ENCODE measurements around the gene SIGLEC1. TPM values are rescaled to one million over a fixed set of nuclear protein-coding genes. Genes with fewer than 3 reads are reported as not detected.

SIGLEC1 gene
- total RNA-seq = under 1 TPM; 0.05 TPM

GRCh38 chr20:3712279-3712873, at the start of gene SIGLEC1:
Gene SIGLEC1 (minus strand): TSS chr20:3712600. CDS start chr20:3707128, 5,472 bp downstream.
- Mint-ChIP-seq H3K9me3 (no peaks in the 10 kb centered on the region), H3K27me3 (ENCODE audit: low read depth) (peaks cover 9% of the 10 kb centered on the region)
- ATAC-seq = no peak

GRCh38 chr20:3760655-3761348, 48.4 kb upstream of the SIGLEC1 start:
- H3K4me3 Mint-ChIP-seq = no peak overlapping the region
- DNase-seq = no peak
- no peaks in the 10 kb centered on the region for H3K9me3 Mint-ChIP-seq
- H3K4me1 Mint-ChIP-seq (ENCODE audit: low read depth) = peaks cover under 1% of the 10 kb centered on the region
- peaks cover 11% of the 10 kb centered on the region for H3K36me3 Mint-ChIP-seq (ENCODE audit: insufficient read depth)
- H3K27me3 Mint-ChIP-seq (ENCODE audit: low read depth) = no peaks in the 10 kb centered on the region
- no peak for ATAC-seq

More at GRCh38 chr20:3712279-3712873, at the start of gene SIGLEC1:
- no peak within 1 kb of the TSS for H3K4me3 Mint-ChIP-seq
- H3K4me1 Mint-ChIP-seq (ENCODE audit: low read depth) = no peaks in the 10 kb centered on the region
- no peak for DNase-seq
- H3K36me3 Mint-ChIP-seq (ENCODE audit: insufficient read depth) = no peaks in the 10 kb centered on the region

- Mint-ChIP-seq H3K36me3 (ENCODE audit: insufficient read depth) (peaks cover 11% of the 10 kb centered on the region), H3K4me1 (ENCODE audit: low read depth) (no peaks in the 10 kb centered on the region), H3K27me3 (ENCODE audit: low read depth) (no peaks in the 10 kb centered on the region), H3K4me3 (no peak overlapping the region), H3K9me3 (no peaks in the 10 kb centered on the region)
- no peak for DNase-seq
- no peak for ATAC-seq
These were observed 47.5 kb upstream of the SIGLEC1 start for GRCh38 chr20:3759884-3760283.

GRCh38 chr20:3759316-3759823, 47.0 kb upstream of the SIGLEC1 start:
- ATAC-seq = no peak
- H3K9me3 Mint-ChIP-seq = no peaks in the 10 kb centered on the region
- no peaks in the 10 kb centered on the region for H3K4me1 Mint-ChIP-seq (ENCODE audit: low read depth)
- H3K4me3 Mint-ChIP-seq = no peak overlapping the region
- peaks cover 11% of the 10 kb centered on the region for H3K36me3 Mint-ChIP-seq (ENCODE audit: insufficient read depth)
- no peak for DNase-seq
- no peaks in the 10 kb centered on the region for H3K27me3 Mint-ChIP-seq (ENCODE audit: low read depth)

GRCh38 chr20:3758566-3758965, 46.2 kb upstream of the SIGLEC1 start:
- no peaks in the 10 kb centered on the region for H3K4me1 Mint-ChIP-seq (ENCODE audit: low read depth)
- ATAC-seq (no peak), DNase-seq (no peak)
- H3K27me3 Mint-ChIP-seq (ENCODE audit: low read depth) = no peaks in the 10 kb centered on the region
- peaks cover 11% of the 10 kb centered on the region for H3K36me3 Mint-ChIP-seq (ENCODE audit: insufficient read depth)
- H3K9me3 Mint-ChIP-seq = no peaks in the 10 kb centered on the region
- H3K4me3 Mint-ChIP-seq = no peak overlapping the region

- ATAC-seq = no peak
- H3K4me1 Mint-ChIP-seq (ENCODE audit: low read depth) = peaks cover 6% of the 10 kb centered on the region
- H3K36me3 Mint-ChIP-seq (ENCODE audit: insufficient read depth) = peaks cover 11% of the 10 kb centered on the region
- no peak for DNase-seq
- H3K9me3 Mint-ChIP-seq = no peaks in the 10 kb centered on the region
- H3K27me3 Mint-ChIP-seq (ENCODE audit: low read depth) = no peaks in the 10 kb centered on the region
- no peak overlapping the region for H3K4me3 Mint-ChIP-seq
These were observed 44.9 kb upstream of the SIGLEC1 start for GRCh38 chr20:3757268-3757667.

GRCh38 chr20:3755814-3756480, 43.5 kb upstream of the SIGLEC1 start:
- ATAC-seq (no peak), DNase-seq (no peak)
- Mint-ChIP-seq H3K36me3 (ENCODE audit: insufficient read depth) (peaks cover 7% of the 10 kb centered on the region), H3K4me3 (no peak overlapping the region), H3K27me3 (ENCODE audit: low read depth) (no peaks in the 10 kb centered on the region), H3K4me1 (ENCODE audit: low read depth) (peaks cover 10% of the 10 kb centered on the region), H3K9me3 (no peaks in the 10 kb centered on the region)

GRCh38 chr20:3755269-3755668, 42.9 kb upstream of the SIGLEC1 start:
- H3K36me3 Mint-ChIP-seq (ENCODE audit: insufficient read depth) = peaks cover 7% of the 10 kb centered on the region
- no peaks in the 10 kb centered on the region for H3K27me3 Mint-ChIP-seq (ENCODE audit: low read depth)
- no peak for DNase-seq
- H3K4me1 Mint-ChIP-seq (ENCODE audit: low read depth) = peaks cover 11% of the 10 kb centered on the region
- no peaks in the 10 kb centered on the region for H3K9me3 Mint-ChIP-seq
- H3K4me3 Mint-ChIP-seq = no peak overlapping the region
- no peak for ATAC-seq

- Mint-ChIP-seq H3K27me3 (ENCODE audit: low read depth) (no peaks in the 10 kb centered on the region), H3K4me1 (ENCODE audit: low read depth) (peaks cover 11% of the 10 kb centered on the region), H3K36me3 (ENCODE audit: insufficient read depth) (peaks cover 7% of the 10 kb centered on the region), H3K4me3 (peak overlapping the region; percentile 24), H3K9me3 (no peaks in the 10 kb centered on the region)
- DNase-seq (no peak), ATAC-seq (no peak)
These were observed 41.9 kb upstream of the SIGLEC1 start for GRCh38 chr20:3754276-3754630.

- peaks cover 7% of the 10 kb centered on the region for H3K36me3 Mint-ChIP-seq (ENCODE audit: insufficient read depth)
- H3K9me3 Mint-ChIP-seq = no peaks in the 10 kb centered on the region
- no peaks in the 10 kb centered on the region for H3K27me3 Mint-ChIP-seq (ENCODE audit: low read depth)
- DNase-seq (no peak), ATAC-seq (no peak)
- no peak overlapping the region for H3K4me3 Mint-ChIP-seq
- H3K4me1 Mint-ChIP-seq (ENCODE audit: low read depth) = peaks cover 11% of the 10 kb centered on the region
These were observed 41.3 kb upstream of the SIGLEC1 start for GRCh38 chr20:3753501-3754275.

GRCh38 chr20:3753098-3753497, 40.7 kb upstream of the SIGLEC1 start:
- DNase-seq = peak; percentile 50
- H3K9me3 Mint-ChIP-seq = no peaks in the 10 kb centered on the region
- H3K27me3 Mint-ChIP-seq (ENCODE audit: low read depth) = no peaks in the 10 kb centered on the region
- peaks cover 11% of the 10 kb centered on the region for H3K4me1 Mint-ChIP-seq (ENCODE audit: low read depth)
- peaks cover 3% of the 10 kb centered on the region for H3K36me3 Mint-ChIP-seq (ENCODE audit: insufficient read depth)
- H3K4me3 Mint-ChIP-seq = no peak overlapping the region
- peak; percentile 47 to 55 for ATAC-seq

GRCh38 chr20:3752386-3752759, 40.0 kb upstream of the SIGLEC1 start:
- Mint-ChIP-seq H3K9me3 (no peaks in the 10 kb centered on the region), H3K36me3 (ENCODE audit: insufficient read depth) (peaks cover 1% of the 10 kb centered on the region), H3K4me1 (ENCODE audit: low read depth) (peaks cover 11% of the 10 kb centered on the region), H3K27me3 (ENCODE audit: low read depth) (peaks cover under 1% of the 10 kb centered on the region), H3K4me3 (peak overlapping the region; percentile 65)
- DNase-seq = no peak
- no peak for ATAC-seq

- Mint-ChIP-seq H3K9me3 (no peaks in the 10 kb centered on the region), H3K4me3 (peak overlapping the region; percentile 65), H3K36me3 (ENCODE audit: insufficient read depth) (no peaks in the 10 kb centered on the region), H3K4me1 (ENCODE audit: low read depth) (peaks cover 11% of the 10 kb centered on the region), H3K27me3 (ENCODE audit: low read depth) (peaks cover 4% of the 10 kb centered on the region)
- DNase-seq (peak; percentile 26), ATAC-seq (peak; percentile 57)
These were observed 39.4 kb upstream of the SIGLEC1 start for GRCh38 chr20:3751675-3752385.

GRCh38 chr20:3751305-3751674, 38.9 kb upstream of the SIGLEC1 start:
- Mint-ChIP-seq H3K36me3 (ENCODE audit: insufficient read depth) (no peaks in the 10 kb centered on the region), H3K4me3 (no peak overlapping the region), H3K9me3 (no peaks in the 10 kb centered on the region), H3K27me3 (ENCODE audit: low read depth) (peaks cover 9% of the 10 kb centered on the region), H3K4me1 (ENCODE audit: low read depth) (peaks cover 11% of the 10 kb centered on the region)
- ATAC-seq (no peak), DNase-seq (no peak)

All from activated T-cell treated with anti-CD3 and anti-CD28 coated beads, Interleukin-2, amount 50 U/mL, for 4 hours (primary cell).